GM12878 (cell line): Measurements from ENCODE around the gene JMY. TPM values are rescaled to one million over a fixed set of nuclear protein-coding genes. Genes with fewer than 3 reads are reported as not detected.

Source experiments
- ATAC-seq: fragments of 200-7000 bp; cut with Tn5 transposase; 3 replicates; pipeline ENCODE4 v1.9.1; 2020; ENCODE audit warnings: mild to moderate bottlenecking, moderate library complexity
- BruUV-seq: library from RNA; stranded (reverse); fragments of 400-500 nt; replicated peaks from 2 replicates; lab custom pipeline; 2021; lab: Mats Ljungman, UMichigan
- CTCF ChIA-PET: fragments of 300-600 bp; sonication (Branson Sonifier 250); formaldehyde crosslinking; extraction: SDS; loops from one replicate; lab custom pipeline; 2021; ENCODE audit warnings: inconsistent platforms; lab: Yijun Ruan, JAX
- POLR2A ChIA-PET: fragments of 350-600 bp; formaldehyde crosslinking; extraction: SDS; loops from one replicate; lab custom pipeline; 2021; ENCODE audit warnings: inconsistent platforms; lab: Charles Lee
- RAD21 ChIA-PET: fragments of 300-600 bp; sonication (Branson Sonifier 250); formaldehyde crosslinking; loops from one replicate; lab custom pipeline; 2023; ENCODE audit warnings: antibody characterized with exemption; ENCODE audit not compliant: unreplicated experiment; lab: Charles Lee
- SMC1A ChIA-PET: fragments of 300-600 bp; sonication (Branson Sonifier 250); formaldehyde crosslinking; loops from one replicate; lab custom pipeline; 2023; ENCODE audit not compliant: unreplicated experiment, uncharacterized antibody; lab: Charles Lee
- DNase-seq: peaks from one replicate; pipeline ENCODE4 v3.0.0-alpha.2; 2011; ENCODE audit warnings: low read depth, low spot score
- FAIRE-seq: peaks from 3 replicates; lab custom pipeline; 2011; peaks lifted over from hg19 to GRCh38; lab: Jason Lieb, UNC
- H2AFZ ChIP-seq: 2 replicates; pipeline ENCODE4 v1.6.0; 2011; ENCODE audit warnings: low read depth, low read length, control low read depth; ENCODE audit not compliant: control insufficient read depth
- H3K27ac ChIP-seq: 2 replicates; pipeline ENCODE4 v1.5.1; 2011; ENCODE audit warnings: control low read depth; ENCODE audit not compliant: control insufficient read depth, insufficient read depth
- H3K27me3 ChIP-seq, 2 experiments: replicated peaks in 1 of 2; 2 replicates each; pipeline versions ENCODE4 v1.6.0 to v1.6.1; 2011; ENCODE audit warnings: low read length in 1 of 2; ENCODE audit not compliant: control insufficient read depth in 2 of 2, insufficient read depth in 2 of 2
- H3K36me3 ChIP-seq, 2 experiments: 2 replicates each; pipeline ENCODE4 v1.5.1; 2011; ENCODE audit warnings: low read length in 1 of 2; ENCODE audit not compliant: control insufficient read depth in 2 of 2, insufficient read depth in 2 of 2
- H3K4me1 ChIP-seq: 2 replicates; pipeline ENCODE4 v1.6.1; 2011; ENCODE audit warnings: mild to moderate bottlenecking, low read length, moderate library complexity, mixed read lengths; ENCODE audit not compliant: control insufficient read depth, insufficient read depth
- H3K4me2 ChIP-seq: 2 replicates; pipeline ENCODE4 v1.6.0; 2011; ENCODE audit warnings: control low read depth; ENCODE audit not compliant: control insufficient read depth, insufficient read depth
- H3K4me3 ChIP-seq: fragments of 200-600 bp; sonication (generic); 2 replicates; pipeline ENCODE4 v1.5.1; 2016
- H3K79me2 ChIP-seq: 2 replicates; pipeline ENCODE4 v1.6.0; 2011; ENCODE audit warnings: low read length; ENCODE audit not compliant: control insufficient read depth, insufficient read depth
- H3K9ac ChIP-seq: 2 replicates; pipeline ENCODE4 v1.8.0; 2011; ENCODE audit warnings: low read length, control low read depth, mixed read lengths; ENCODE audit not compliant: control insufficient read depth, insufficient read depth
- H3K9me3 ChIP-seq: replicated peaks from 3 replicates; pipeline ENCODE4 v1.5.1; 2011; ENCODE audit warnings: mild to moderate bottlenecking, low read length; ENCODE audit not compliant: control insufficient read depth, insufficient read depth
- H4K20me1 ChIP-seq: 2 replicates; pipeline ENCODE4 v1.6.0; 2011; ENCODE audit not compliant: control insufficient read depth, insufficient read depth
- FOXK2 ChIP-seq: fragments of 450-650 bp; IDR thresholded peaks from 2 replicates; pipeline ENCODE4 v1.6.1; 2017; ENCODE audit warnings: mild to moderate bottlenecking, moderate library complexity
- GABPA ChIP-seq: IDR thresholded peaks from 2 replicates; pipeline ENCODE4 v1.6.1; 2014; ENCODE audit warnings: antibody characterized with exemption, low read depth, mild to moderate bottlenecking, inconsistent platforms
- NR2F1 ChIP-seq: fragments of 450-650 bp; conservative IDR thresholded peaks from 2 replicates; pipeline ENCODE4 v1.6.1; 2017; ENCODE audit warnings: mild to moderate bottlenecking
- RCOR1 ChIP-seq: conservative IDR thresholded peaks from 2 replicates; pipeline ENCODE4 v1.6.1; 2012; ENCODE audit warnings: low read depth, low read length, improper control_type of control experiment
- SMAD1 ChIP-seq: fragments of 450-650 bp; IDR thresholded peaks from 2 replicates; pipeline ENCODE4 v1.6.1; 2018; ENCODE audit warnings: mild to moderate bottlenecking, low read depth; ENCODE audit not compliant: partially characterized antibody
- SMAD5 ChIP-seq: IDR thresholded peaks from 2 replicates; pipeline ENCODE4 v1.6.1; 2016; ENCODE audit warnings: antibody characterized with exemption, low read depth
- ZNF274 ChIP-seq: IDR thresholded peaks from one replicate; pipeline ENCODE4 v1.8.0; 2011; ENCODE audit not compliant: insufficient read length, insufficient read depth
- WGBS: methylation state at CpG from one replicate; pipeline ENCODE4 v1.1.6; 2016; ENCODE audit warnings: low lambda C conversion rate; ENCODE audit not compliant: insufficient replicate concordance, insufficient coverage; ENCODE audit errors: missing lambda C conversion rate; 5-methylcytosine and 5-hydroxymethylcytosine counted together
- in situ Hi-C: fragments of 300-500 bp; cut with MboI; formaldehyde crosslinking; loops from 9 replicates; pipeline ENCODE4 v1.14.3; 2018; ENCODE audit warnings: mixed read lengths
- intact Hi-C: fragments of 100-400 bp; cut with micrococcal nuclease; formaldehyde crosslinking; loops from one replicate; pipeline ENCODE4 v1.14.2; 2022; ENCODE audit not compliant: unreplicated experiment
- polyA plus RNA-seq, 11 experiments: library from polyadenylated mRNA; depleted of rRNA in 4 of 11; unstranded in 6 of 11; stranded (reverse) in 5 of 11; fragments of >200 nt; fragmentation: Nextera tagmentation in 4 of 11; fragmentation: Illumina TruSeq in 1 of 11; extraction: Ambion mirVana in 4 of 11; extraction: Trizol in 1 of 11; gene quantifications; 1 replicate in 1 of 11; 2 replicates in 10 of 11; pipeline versions ENCODE4 v1.2.1 to v1.2.3, GENCODE V29; 2011 to 2016; ENCODE audit warnings: inconsistent platforms in 2 of 11, missing spikeins in 2 of 11, low read depth in 1 of 11
- total RNA-seq, 4 experiments: library from RNA; depleted of rRNA in 3 of 4; stranded (reverse); fragments of >200 nt in 3 of 4; fragmentation: Illumina TruSeq in 1 of 4; extraction: Trizol in 1 of 4; gene quantifications; 2 replicates each; pipeline versions ENCODE4 v1.2.1 to v1.2.3, GENCODE V29; 2013 to 2021
- TF ChIP-seq, protein P1 (sequence below): fragments of 450-650 bp; formaldehyde crosslinking; IDR thresholded peaks from 2 replicates; pipeline ENCODE4 v1.5.0; 2022; ENCODE audit warnings: mild to moderate bottlenecking, missing genetic modification characterization
- TF ChIP-seq, protein P2 (sequence below): fragments of 450-650 bp; IDR thresholded peaks from 2 replicates; pipeline ENCODE4 v1.6.1; 2017; ENCODE audit warnings: mild to moderate bottlenecking, moderate library complexity
- TF ChIP-seq, protein P3 (sequence below): IDR thresholded peaks from 2 replicates; pipeline ENCODE4 v1.6.1; 2012; ENCODE audit warnings: low read depth, low read length, improper control_type of control experiment

The JMY gene
- total and polyA plus RNA-seq, 10 of the 15 experiments (the other 5 are each of a cell fraction or from before 2014, with no cell fraction given): 0.63 to 4.8 (median 2.4) TPM

DNA sequence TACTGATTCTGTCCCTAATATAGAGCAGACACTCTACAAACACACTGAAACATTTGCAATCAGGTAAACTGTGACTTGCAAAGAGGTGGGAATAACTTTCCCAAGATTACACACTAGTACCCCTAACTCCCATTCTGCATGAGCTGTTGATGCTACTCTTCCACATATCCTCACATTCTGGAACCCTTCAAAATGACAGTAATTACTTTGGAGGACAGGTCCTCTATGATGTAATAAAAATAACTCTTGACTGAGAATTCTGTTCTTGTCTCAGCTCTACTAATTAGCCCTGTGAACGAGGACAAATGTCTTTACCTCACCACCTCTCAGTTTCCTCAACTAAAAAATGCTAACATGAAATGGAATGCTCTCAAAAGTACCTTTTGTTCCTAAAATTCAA, 49.5 kb upstream of the JMY start (continued):
- TF ChIP-seq, protein P1, sequence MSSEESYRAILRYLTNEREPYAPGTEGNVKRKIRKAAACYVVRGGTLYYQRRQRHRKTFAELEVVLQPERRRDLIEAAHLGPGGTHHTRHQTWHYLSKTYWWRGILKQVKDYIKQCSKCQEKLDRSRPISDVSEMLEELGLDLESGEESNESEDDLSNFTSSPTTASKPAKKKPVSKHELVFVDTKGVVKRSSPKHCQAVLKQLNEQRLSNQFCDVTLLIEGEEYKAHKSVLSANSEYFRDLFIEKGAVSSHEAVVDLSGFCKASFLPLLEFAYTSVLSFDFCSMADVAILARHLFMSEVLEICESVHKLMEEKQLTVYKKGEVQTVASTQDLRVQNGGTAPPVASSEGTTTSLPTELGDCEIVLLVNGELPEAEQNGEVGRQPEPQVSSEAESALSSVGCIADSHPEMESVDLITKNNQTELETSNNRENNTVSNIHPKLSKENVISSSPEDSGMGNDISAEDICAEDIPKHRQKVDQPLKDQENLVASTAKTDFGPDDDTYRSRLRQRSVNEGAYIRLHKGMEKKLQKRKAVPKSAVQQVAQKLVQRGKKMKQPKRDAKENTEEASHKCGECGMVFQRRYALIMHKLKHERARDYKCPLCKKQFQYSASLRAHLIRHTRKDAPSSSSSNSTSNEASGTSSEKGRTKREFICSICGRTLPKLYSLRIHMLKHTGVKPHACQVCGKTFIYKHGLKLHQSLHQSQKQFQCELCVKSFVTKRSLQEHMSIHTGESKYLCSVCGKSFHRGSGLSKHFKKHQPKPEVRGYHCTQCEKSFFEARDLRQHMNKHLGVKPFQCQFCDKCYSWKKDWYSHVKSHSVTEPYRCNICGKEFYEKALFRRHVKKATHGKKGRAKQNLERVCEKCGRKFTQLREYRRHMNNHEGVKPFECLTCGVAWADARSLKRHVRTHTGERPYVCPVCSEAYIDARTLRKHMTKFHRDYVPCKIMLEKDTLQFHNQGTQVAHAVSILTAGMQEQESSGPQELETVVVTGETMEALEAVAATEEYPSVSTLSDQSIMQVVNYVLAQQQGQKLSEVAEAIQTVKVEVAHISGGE (CRISPR knock-in tag): no peak
- no peak for TF ChIP-seq NR2F1
- no peak for TF ChIP-seq RCOR1
- no peak for TF ChIP-seq SMAD5
- no peak for TF ChIP-seq FOXK2

DNA sequence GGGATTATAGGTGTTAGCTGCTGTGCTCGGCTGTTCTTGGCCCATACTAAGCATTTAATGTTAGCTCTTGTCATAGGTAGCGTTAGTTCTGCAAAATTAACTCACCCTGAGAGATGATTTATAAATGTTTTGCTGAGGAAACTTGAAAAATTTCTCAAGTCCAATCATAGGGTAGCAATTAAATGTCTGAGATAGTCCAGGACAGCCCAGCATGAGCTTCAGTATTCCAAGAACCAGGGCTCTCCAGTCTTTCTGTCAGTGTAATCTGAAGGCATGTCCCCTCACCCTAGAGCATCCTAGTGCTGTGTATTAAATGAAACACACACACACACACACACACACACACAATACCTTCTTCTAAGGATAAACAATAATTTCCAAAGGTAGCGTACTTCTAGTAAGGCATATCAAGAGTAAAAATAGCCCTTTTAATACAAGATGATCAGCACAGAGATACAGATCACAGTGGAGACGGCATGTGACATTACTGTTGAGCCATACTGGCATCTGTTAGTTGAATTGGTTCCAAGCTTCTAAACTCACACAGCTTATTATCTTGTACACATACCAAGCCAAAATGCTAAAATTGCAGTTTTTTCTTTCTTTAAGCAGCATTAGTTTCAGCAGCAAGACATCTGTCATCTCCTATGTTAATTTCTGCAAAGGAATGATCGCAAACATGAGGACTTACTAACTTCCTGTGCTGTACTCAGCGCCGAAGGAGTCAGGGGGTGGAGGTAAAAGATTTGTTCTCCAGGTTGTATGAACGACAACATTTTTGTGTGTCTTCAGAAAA, 46.3 kb upstream of the JMY start:
- ChIA-PET POLR2A (no interaction called here), CTCF (interaction anchor here (1.5 to 2.2 kb wide), 4 partner anchors 11 to 276 kb away, joined by 4 to 9 read pairs (median 7); no protein-coding TSS in a partner anchor)
- FAIRE-seq (no peak), DNase-seq (no peak), ATAC-seq (no peak)
- H3K4me2 ChIP-seq: no peak overlapping the region
- no peaks in the 10 kb centered on the region for H3K36me3 ChIP-seq
- BruUV-seq: no TSS peak
- no peaks in the 10 kb centered on the region for H3K9me3 ChIP-seq
- intact Hi-C loops: no loop called here
- no peak overlapping the region for H3K9ac ChIP-seq
- WGBS: 79% methylated on average over 8 of the region's 8 CpGs
- no peaks in the 10 kb centered on the region for H4K20me1 ChIP-seq
- H3K4me1 ChIP-seq: no peaks in the 10 kb centered on the region
- in situ Hi-C loops: no loop called here
- H3K79me2 ChIP-seq: no peaks in the 10 kb centered on the region
- no peak overlapping the region for H2AFZ ChIP-seq
- TF ChIP-seq GABPA (no peak), SMAD1 (no peak), ZNF274 (no peak)
- TF ChIP-seq, protein P2, sequence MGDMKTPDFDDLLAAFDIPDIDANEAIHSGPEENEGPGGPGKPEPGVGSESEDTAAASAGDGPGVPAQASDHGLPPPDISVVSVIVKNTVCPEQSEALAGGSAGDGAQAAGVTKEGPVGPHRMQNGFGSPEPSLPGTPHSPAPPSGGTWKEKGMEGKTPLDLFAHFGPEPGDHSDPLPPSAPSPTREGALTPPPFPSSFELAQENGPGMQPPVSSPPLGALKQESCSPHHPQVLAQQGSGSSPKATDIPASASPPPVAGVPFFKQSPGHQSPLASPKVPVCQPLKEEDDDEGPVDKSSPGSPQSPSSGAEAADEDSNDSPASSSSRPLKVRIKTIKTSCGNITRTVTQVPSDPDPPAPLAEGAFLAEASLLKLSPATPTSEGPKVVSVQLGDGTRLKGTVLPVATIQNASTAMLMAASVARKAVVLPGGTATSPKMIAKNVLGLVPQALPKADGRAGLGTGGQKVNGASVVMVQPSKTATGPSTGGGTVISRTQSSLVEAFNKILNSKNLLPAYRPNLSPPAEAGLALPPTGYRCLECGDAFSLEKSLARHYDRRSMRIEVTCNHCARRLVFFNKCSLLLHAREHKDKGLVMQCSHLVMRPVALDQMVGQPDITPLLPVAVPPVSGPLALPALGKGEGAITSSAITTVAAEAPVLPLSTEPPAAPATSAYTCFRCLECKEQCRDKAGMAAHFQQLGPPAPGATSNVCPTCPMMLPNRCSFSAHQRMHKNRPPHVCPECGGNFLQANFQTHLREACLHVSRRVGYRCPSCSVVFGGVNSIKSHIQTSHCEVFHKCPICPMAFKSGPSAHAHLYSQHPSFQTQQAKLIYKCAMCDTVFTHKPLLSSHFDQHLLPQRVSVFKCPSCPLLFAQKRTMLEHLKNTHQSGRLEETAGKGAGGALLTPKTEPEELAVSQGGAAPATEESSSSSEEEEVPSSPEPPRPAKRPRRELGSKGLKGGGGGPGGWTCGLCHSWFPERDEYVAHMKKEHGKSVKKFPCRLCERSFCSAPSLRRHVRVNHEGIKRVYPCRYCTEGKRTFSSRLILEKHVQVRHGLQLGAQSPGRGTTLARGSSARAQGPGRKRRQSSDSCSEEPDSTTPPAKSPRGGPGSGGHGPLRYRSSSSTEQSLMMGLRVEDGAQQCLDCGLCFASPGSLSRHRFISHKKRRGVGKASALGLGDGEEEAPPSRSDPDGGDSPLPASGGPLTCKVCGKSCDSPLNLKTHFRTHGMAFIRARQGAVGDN: no peak
- TF ChIP-seq, protein P3, sequence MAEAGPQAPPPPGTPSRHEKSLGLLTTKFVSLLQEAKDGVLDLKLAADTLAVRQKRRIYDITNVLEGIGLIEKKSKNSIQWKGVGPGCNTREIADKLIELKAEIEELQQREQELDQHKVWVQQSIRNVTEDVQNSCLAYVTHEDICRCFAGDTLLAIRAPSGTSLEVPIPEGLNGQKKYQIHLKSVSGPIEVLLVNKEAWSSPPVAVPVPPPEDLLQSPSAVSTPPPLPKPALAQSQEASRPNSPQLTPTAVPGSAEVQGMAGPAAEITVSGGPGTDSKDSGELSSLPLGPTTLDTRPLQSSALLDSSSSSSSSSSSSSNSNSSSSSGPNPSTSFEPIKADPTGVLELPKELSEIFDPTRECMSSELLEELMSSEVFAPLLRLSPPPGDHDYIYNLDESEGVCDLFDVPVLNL: no peak
- TF ChIP-seq, all 136 proteins: peak for 0
- H3K27ac ChIP-seq: no peak overlapping the region
- no peak overlapping the region for H3K4me3 ChIP-seq
- no peaks in the 10 kb centered on the region for H3K27me3 ChIP-seq
- SMC1A ChIA-PET: interaction anchor here (1.6 to 2.3 kb wide), 2 partner anchors 11 to 57 kb away, joined by 4 to 10 read pairs; no protein-coding TSS in a partner anchor
- RAD21 ChIA-PET: no interaction called here
